Ascending aorta (tissue), 2 donors: ENCODE data around the gene RBPJ. TPM values are rescaled to one million over a fixed set of nuclear protein-coding genes. Genes with fewer than 3 reads are reported as not detected.

Experiments
- DNase-seq, 2 donors: peaks; one replicate each; pipeline ENCODE4 v3.0.0-alpha.2; 2019; ENCODE audit warnings: low spot score in 2 of 2
- H3K27ac ChIP-seq, 2 donors: fragments of 200-600 bp; sonication (generic); one replicate each; pipeline ENCODE4 v1.5.1; 2016 to 2017; ENCODE audit warnings: mild to moderate bottlenecking in 1 of 2
- H3K27me3 ChIP-seq: fragments of 200-600 bp; sonication (generic); one replicate; pipeline ENCODE4 v1.5.1; 2017
- H3K36me3 ChIP-seq, 2 donors: fragments of 200-600 bp; sonication (generic); one replicate each; pipeline ENCODE4 v1.5.1; 2016
- H3K4me1 ChIP-seq, 2 donors: fragments of 200-600 bp; sonication (generic); one replicate each; pipeline ENCODE4 v1.5.1; 2016 to 2017; ENCODE audit warnings: mild to moderate bottlenecking in 1 of 2
- H3K4me3 ChIP-seq, 2 donors: fragments of 200-600 bp; sonication (generic); one replicate each; pipeline ENCODE4 v1.5.1; 2016 to 2017; ENCODE audit warnings: mild to moderate bottlenecking in 1 of 2
- H3K9me3 ChIP-seq, 2 donors: fragments of 200-600 bp; sonication (generic); one replicate each; pipeline ENCODE4 v1.5.1; 2016
- CTCF ChIP-seq, 3 experiments: fragments of 200-600 bp in 2 of 3; fragments of 450-650 bp in 1 of 3; sonication (generic) in 2 of 3; IDR thresholded peaks; one replicate each; pipeline ENCODE4 v1.5.1; 2016 to 2019; ENCODE audit warnings: antibody characterized with exemption in 3 of 3, mild to moderate bottlenecking in 1 of 3, moderate library complexity in 1 of 3
- intact Hi-C: fragments of 100-400 bp; cut with DNase I; formaldehyde crosslinking; loops from one replicate; pipeline ENCODE4 v1.15.1; 2023
- total RNA-seq: library from RNA; depleted of rRNA; stranded (reverse); fragments of >200 nt; gene quantifications from one replicate; pipeline ENCODE4 v1.1.0, GENCODE V29; 2016

Gene RBPJ
- total RNA-seq, 1 donor from 2014 or later, result 17.6 TPM

- Histone ChIP-seq H3K4me1 (no peaks in the 10 kb centered on the region), H3K27ac (no peak overlapping the region), H3K27me3 (peaks cover 2% of the 10 kb centered on the region), H3K4me3 (no peak overlapping the region), H3K9me3 (no peaks in the 10 kb centered on the region), H3K36me3 (no peaks in the 10 kb centered on the region)
- intact Hi-C loops, result no loop called here
- DNase-seq, result no peak
- no peak for TF ChIP-seq CTCF (IDR thresholded peaks at IDR 0.05)
These were observed 31.4 kb upstream of the RBPJ start for GRCh38 chr4:26289401-26289800.

GRCh38 chr4:26290321-26290720, 30.5 kb upstream of the RBPJ start:
- H3K27me3 ChIP-seq, result peaks cover 3% of the 10 kb centered on the region
- DNase-seq, result no peak
- no peaks in the 10 kb centered on the region for H3K9me3 ChIP-seq
- H3K27ac ChIP-seq, result no peak overlapping the region
- no peak for TF ChIP-seq CTCF (IDR thresholded peaks at IDR 0.05)
- no peaks in the 10 kb centered on the region for H3K36me3 ChIP-seq
- intact Hi-C loops, result no loop called here
- H3K4me3 ChIP-seq, result no peak overlapping the region
- no peaks in the 10 kb centered on the region for H3K4me1 ChIP-seq

- no peak for DNase-seq
- no peak overlapping the region for H3K4me3 ChIP-seq
- H3K27me3 ChIP-seq, result peaks cover 3% of the 10 kb centered on the region
- intact Hi-C loops, result no loop called here
- no peak for TF ChIP-seq CTCF (IDR thresholded peaks at IDR 0.05)
- H3K36me3 ChIP-seq, result no peaks in the 10 kb centered on the region
- H3K4me1 ChIP-seq, result no peaks in the 10 kb centered on the region
- no peak overlapping the region for H3K27ac ChIP-seq
- H3K9me3 ChIP-seq, result no peaks in the 10 kb centered on the region
These were observed 25.9 kb upstream of the RBPJ start for GRCh38 chr4:26294904-26295303.

GRCh38 chr4:26296021-26296420, 24.8 kb upstream of the RBPJ start:
- intact Hi-C loops, result no loop called here
- Histone ChIP-seq H3K4me1 (no peaks in the 10 kb centered on the region), H3K27me3 (peaks cover 3% of the 10 kb centered on the region), H3K4me3 (no peak overlapping the region), H3K9me3 (no peaks in the 10 kb centered on the region), H3K36me3 (no peaks in the 10 kb centered on the region), H3K27ac (no peak overlapping the region)
- no peak for DNase-seq
- no peak for TF ChIP-seq CTCF (IDR thresholded peaks at IDR 0.05)

GRCh38 chr4:26296514-26296913, 24.3 kb upstream of the RBPJ start:
- H3K27me3 ChIP-seq, result peaks cover 3% of the 10 kb centered on the region
- intact Hi-C loops, result no loop called here
- H3K27ac ChIP-seq, result no peak overlapping the region
- TF ChIP-seq CTCF (IDR thresholded peaks at IDR 0.05), result no peak
- no peaks in the 10 kb centered on the region for H3K4me1 ChIP-seq
- H3K4me3 ChIP-seq, result no peak overlapping the region
- H3K36me3 ChIP-seq, result no peaks in the 10 kb centered on the region
- DNase-seq, result no peak
- no peaks in the 10 kb centered on the region for H3K9me3 ChIP-seq

GRCh38 chr4:26297219-26297618, 23.6 kb upstream of the RBPJ start:
- H3K27ac ChIP-seq, result no peak overlapping the region
- peaks cover 3% of the 10 kb centered on the region for H3K27me3 ChIP-seq
- no peaks in the 10 kb centered on the region for H3K4me1 ChIP-seq
- intact Hi-C loops, result no loop called here
- TF ChIP-seq CTCF (IDR thresholded peaks at IDR 0.05), result no peak
- no peak for DNase-seq
- H3K4me3 ChIP-seq, result no peak overlapping the region
- H3K36me3 ChIP-seq, result no peaks in the 10 kb centered on the region
- no peaks in the 10 kb centered on the region for H3K9me3 ChIP-seq
